HG03565 (cell line): ENCODE data around the gene CRISP1.
"Not testable (repeated sequence)": the region's sequence is repeated elsewhere in the genome, so short reads cannot be mapped to it uniquely, and the experiment has no call there.

Experiments
- ATAC-seq: cut with Tn5 transposase; IDR thresholded peaks from one replicate; pipeline ENCODE4 v1.9.1; 2021; ENCODE audit warnings: mild to moderate bottlenecking, moderate library complexity; ENCODE audit not compliant: unreplicated experiment

Gene CRISP1

GRCh38 chr6:49866485-49866943, at the start of gene CRISP1:
TSS of gene CRISP1 (minus strand) at chr6:49866535. CDS start at chr6:49857400, 9,135 bp downstream.
- ATAC-seq, result no peak

GRCh38 chr6:49915035-49915434, 48.7 kb upstream of the CRISP1 start:
- no peak for ATAC-seq

- no peak for ATAC-seq
Observed at GRCh38 chr6:49913636-49914375, 47.5 kb upstream of the CRISP1 start.

- no peak for ATAC-seq
Observed at GRCh38 chr6:49912196-49912595, 45.9 kb upstream of the CRISP1 start.

GRCh38 chr6:49911252-49911651, 44.9 kb upstream of the CRISP1 start:
- no peak for ATAC-seq

GRCh38 chr6:49909563-49909962, 43.2 kb upstream of the CRISP1 start:
- ATAC-seq, result no peak

- no peak for ATAC-seq
Observed at GRCh38 chr6:49906526-49906925, 40.2 kb upstream of the CRISP1 start.

- no peak for ATAC-seq
Observed at GRCh38 chr6:49905296-49905695, 39.0 kb upstream of the CRISP1 start.

- ATAC-seq, result no peak
Observed at GRCh38 chr6:49902856-49903255, 36.5 kb upstream of the CRISP1 start.

- no peak for ATAC-seq
Observed at GRCh38 chr6:49898904-49899566, 32.7 kb upstream of the CRISP1 start.

GRCh38 chr6:49895553-49895952, 29.2 kb upstream of the CRISP1 start:
- not testable (repeated sequence) for ATAC-seq

GRCh38 chr6:49892280-49892679, 25.9 kb upstream of the CRISP1 start:
- ATAC-seq, result no peak

GRCh38 chr6:49890988-49891387, 24.7 kb upstream of the CRISP1 start:
- no peak for ATAC-seq

GRCh38 chr6:49888742-49889431, 22.6 kb upstream of the CRISP1 start:
- no peak for ATAC-seq

- ATAC-seq, result no peak
Observed at GRCh38 chr6:49868951-49869529, 2.7 kb upstream of the CRISP1 start.

- no peak for ATAC-seq
Observed at GRCh38 chr6:49856282-49856681, 10.1 kb downstream of the CRISP1 start.

GRCh38 chr6:49855221-49855620, 11.1 kb downstream of the CRISP1 start:
- ATAC-seq, result no peak

- no peak for ATAC-seq
Observed at GRCh38 chr6:49852975-49853374, 13.4 kb downstream of the CRISP1 start.

GRCh38 chr6:49849213-49849907, 17.0 kb downstream of the CRISP1 start:
- peak; percentile 91 for ATAC-seq

GRCh38 chr6:49847673-49848072, 18.7 kb downstream of the CRISP1 start:
- ATAC-seq, result no peak

- no peak for ATAC-seq
Observed at GRCh38 chr6:49847014-49847413, 19.3 kb downstream of the CRISP1 start.
